CD4-positive, alpha-beta T cell treated with Interleukin-10 for 1 hour (primary cell): ENCODE data around the gene NT5DC3.
"Not testable (repeated sequence)": the region's sequence is repeated elsewhere in the genome, so short reads cannot be mapped to it uniquely, and the experiment has no call there.

ENCODE experiments used
- DNase-seq: peaks from one replicate; pipeline ENCODE4 v3.0.0-alpha.2; 2020

Gene NT5DC3

GRCh38 chr12:103830730-103831320, 10.2 kb downstream of the NT5DC3 start:
- DNase-seq: no peak

- DNase-seq: no peak
These were observed 10.9 kb downstream of the NT5DC3 start for GRCh38 chr12:103830025-103830725.

- DNase-seq: no peak
These were observed 11.9 kb downstream of the NT5DC3 start for GRCh38 chr12:103829092-103829491.

- DNase-seq: no peak
These were observed 13.1 kb downstream of the NT5DC3 start for GRCh38 chr12:103827911-103828391.

GRCh38 chr12:103824845-103825244, 16.2 kb downstream of the NT5DC3 start:
- no peak for DNase-seq

- DNase-seq: no peak
These were observed 16.7 kb downstream of the NT5DC3 start for GRCh38 chr12:103824290-103824689.

- no peak for DNase-seq
These were observed 17.2 kb downstream of the NT5DC3 start for GRCh38 chr12:103823871-103824270.

GRCh38 chr12:103821773-103822172, 19.3 kb downstream of the NT5DC3 start:
- no peak for DNase-seq

- DNase-seq: no peak
These were observed 20.0 kb downstream of the NT5DC3 start for GRCh38 chr12:103820881-103821489.

GRCh38 chr12:103820361-103820760, 20.7 kb downstream of the NT5DC3 start:
- DNase-seq: no peak

- DNase-seq: no peak
These were observed 21.1 kb downstream of the NT5DC3 start for GRCh38 chr12:103819892-103820291.

- no peak for DNase-seq
These were observed 21.7 kb downstream of the NT5DC3 start for GRCh38 chr12:103819312-103819711.

GRCh38 chr12:103817791-103818190, 23.2 kb downstream of the NT5DC3 start:
- no peak for DNase-seq

GRCh38 chr12:103816663-103817062, 24.4 kb downstream of the NT5DC3 start:
- no peak for DNase-seq

- no peak for DNase-seq
These were observed 26.6 kb downstream of the NT5DC3 start for GRCh38 chr12:103814436-103814835.

GRCh38 chr12:103813949-103814348, 27.1 kb downstream of the NT5DC3 start:
- no peak for DNase-seq

- no peak for DNase-seq
These were observed 27.6 kb downstream of the NT5DC3 start for GRCh38 chr12:103813426-103813825.

GRCh38 chr12:103812789-103813188, 28.2 kb downstream of the NT5DC3 start:
- DNase-seq: no peak

GRCh38 chr12:103811791-103812190, 29.2 kb downstream of the NT5DC3 start:
- no peak for DNase-seq

GRCh38 chr12:103810111-103810510, 30.9 kb downstream of the NT5DC3 start:
- DNase-seq: no peak

GRCh38 chr12:103809639-103810038, 31.4 kb downstream of the NT5DC3 start:
- DNase-seq: not testable (repeated sequence)

GRCh38 chr12:103809154-103809553, 31.9 kb downstream of the NT5DC3 start:
- no peak for DNase-seq

- DNase-seq: no peak
These were observed 32.7 kb downstream of the NT5DC3 start for GRCh38 chr12:103808239-103808880.
